Glutamatergic neuron (in vitro differentiated cells): Measurements from ENCODE around the gene PTPRC. TPM values are rescaled to one million over a fixed set of nuclear protein-coding genes. Genes with fewer than 3 reads are reported as not detected.

Experiments used
- DNase-seq: peaks from one replicate; pipeline ENCODE4 v3.0.0; 2022
- H3K27ac Mint-ChIP-seq: one replicate; pipeline ENCODE4 v1.8.0; 2020; ENCODE audit warnings: mild to moderate bottlenecking, mixed read lengths, inconsistent platforms; ENCODE audit not compliant: unreplicated experiment
- H3K27me3 Mint-ChIP-seq: one replicate; pipeline ENCODE4 v1.8.0; 2020; ENCODE audit warnings: mild to moderate bottlenecking, moderate library complexity, mixed read lengths, inconsistent platforms; ENCODE audit not compliant: unreplicated experiment
- H3K36me3 Mint-ChIP-seq: one replicate; pipeline ENCODE4 v1.8.0; 2020; ENCODE audit warnings: mild to moderate bottlenecking, mixed read lengths, inconsistent platforms; ENCODE audit not compliant: unreplicated experiment
- H3K4me1 Mint-ChIP-seq: one replicate; pipeline ENCODE4 v1.8.0; 2020; ENCODE audit warnings: mild to moderate bottlenecking, low read depth, mixed read lengths, inconsistent platforms; ENCODE audit not compliant: unreplicated experiment
- H3K4me3 Mint-ChIP-seq: one replicate; pipeline ENCODE4 v1.8.0; 2020; ENCODE audit warnings: mild to moderate bottlenecking, mixed read lengths, inconsistent platforms; ENCODE audit not compliant: unreplicated experiment
- H3K9me3 Mint-ChIP-seq: one replicate; pipeline ENCODE4 v1.8.0; 2020; ENCODE audit warnings: mild to moderate bottlenecking, moderate library complexity, mixed read lengths, inconsistent platforms; ENCODE audit not compliant: unreplicated experiment
- CTCF ChIP-seq: fragments of 200-600 bp; sonication (generic); IDR thresholded peaks from one replicate; pipeline ENCODE4 v1.5.0; 2021; ENCODE audit not compliant: partially characterized antibody, unreplicated experiment
- total RNA-seq: library from RNA; stranded (reverse); fragmentation: NEBNext Ultra II Directional; extraction: Animal tissue kit (Norgen Biotek cat#: 25700); gene quantifications from one replicate; pipeline ENCODE4 v1.2.1, GENCODE V29; 2021; ENCODE audit not compliant: unreplicated experiment

PTPRC gene
- total RNA-seq, 1 donor from 2014 or later, result not detected

DNA sequence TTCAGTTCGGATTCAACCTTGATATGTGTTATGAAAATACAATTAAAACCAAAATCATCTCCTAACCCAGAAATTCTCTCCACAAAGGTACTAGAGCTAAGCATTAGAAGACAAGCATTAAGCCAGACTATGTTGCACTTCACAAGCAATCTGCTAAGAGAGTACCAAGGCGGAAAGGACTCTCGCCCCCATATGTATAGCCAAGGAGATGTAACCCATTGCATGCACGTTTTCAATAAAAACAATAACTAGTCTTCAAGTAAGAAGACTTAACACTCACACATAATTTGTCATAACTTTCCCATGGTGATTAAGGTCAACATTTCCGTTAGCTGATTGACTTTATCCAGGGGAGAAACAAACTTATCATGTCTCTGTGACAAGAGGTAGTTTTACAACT is 27.6 kb upstream of the PTPRC start:
- H3K4me1 Mint-ChIP-seq, result no peaks in the 10 kb centered on the region
- no peak overlapping the region for H3K4me3 Mint-ChIP-seq
- no peaks in the 10 kb centered on the region for H3K9me3 Mint-ChIP-seq
- H3K36me3 Mint-ChIP-seq, result no peaks in the 10 kb centered on the region
- peaks cover 1% of the 10 kb centered on the region for H3K27me3 Mint-ChIP-seq
- H3K27ac Mint-ChIP-seq, result no peak overlapping the region
- no peak for DNase-seq
- no peak for TF ChIP-seq CTCF

DNA sequence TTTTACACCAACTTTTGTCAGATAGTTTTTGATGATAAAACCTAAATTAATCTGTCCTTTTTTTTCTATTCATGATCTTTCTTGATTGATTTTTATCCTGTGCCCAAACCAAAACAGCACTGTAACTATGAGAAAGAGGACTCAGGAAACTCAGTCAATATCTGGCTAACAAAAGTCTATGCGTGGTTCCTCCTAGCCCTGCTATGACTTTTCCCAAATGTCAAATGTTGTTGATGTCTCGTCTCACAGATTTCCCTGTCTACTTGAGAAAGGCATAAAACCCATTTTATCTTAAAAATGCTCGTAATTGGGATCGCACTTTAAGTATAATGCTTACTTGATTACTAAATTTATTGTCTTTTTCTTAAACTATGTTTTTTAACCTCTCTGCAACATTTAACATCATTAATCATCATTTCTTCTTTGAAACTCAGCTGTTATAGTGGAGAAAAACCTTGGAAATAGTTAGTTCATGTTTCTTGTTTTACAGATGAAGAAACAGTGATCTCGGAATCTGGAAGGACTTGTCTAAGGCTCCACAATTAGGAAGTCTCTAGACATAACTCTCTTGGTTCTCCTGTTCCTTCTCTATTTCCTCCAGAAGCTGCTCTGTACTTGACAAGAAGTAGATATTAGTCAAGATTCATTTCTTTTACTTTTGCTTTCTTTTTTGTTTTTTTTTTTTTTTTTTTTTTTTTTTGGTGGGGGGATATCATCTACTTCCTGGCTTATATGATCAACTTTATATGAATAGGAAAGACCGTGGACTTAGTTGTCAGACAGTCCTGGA is 26.2 kb upstream of the PTPRC start:
- TF ChIP-seq CTCF, result no peak
- no peak for DNase-seq
- Mint-ChIP-seq H3K4me3 (no peak overlapping the region), H3K27ac (no peak overlapping the region), H3K4me1 (no peaks in the 10 kb centered on the region), H3K36me3 (no peaks in the 10 kb centered on the region), H3K27me3 (peaks cover 1% of the 10 kb centered on the region), H3K9me3 (no peaks in the 10 kb centered on the region)

- no peaks in the 10 kb centered on the region for H3K36me3 Mint-ChIP-seq
- no peaks in the 10 kb centered on the region for H3K9me3 Mint-ChIP-seq
- TF ChIP-seq CTCF, result no peak
- DNase-seq, result no peak
- H3K27me3 Mint-ChIP-seq, result peaks cover 1% of the 10 kb centered on the region
- H3K4me3 Mint-ChIP-seq, result no peak overlapping the region
- no peaks in the 10 kb centered on the region for H3K4me1 Mint-ChIP-seq
- no peak overlapping the region for H3K27ac Mint-ChIP-seq
These were observed 21.4 kb upstream of the PTPRC start for GRCh38 chr1:198617406-198617805.

GRCh38 chr1:198619375-198620140 is 19.3 kb upstream of the PTPRC start:
- no peak overlapping the region for H3K4me3 Mint-ChIP-seq
- H3K36me3 Mint-ChIP-seq, result no peaks in the 10 kb centered on the region
- H3K27me3 Mint-ChIP-seq, result no peaks in the 10 kb centered on the region
- no peaks in the 10 kb centered on the region for H3K4me1 Mint-ChIP-seq
- no peaks in the 10 kb centered on the region for H3K9me3 Mint-ChIP-seq
- no peak for DNase-seq
- no peak for TF ChIP-seq CTCF
- no peak overlapping the region for H3K27ac Mint-ChIP-seq

GRCh38 chr1:198620218-198620617 is 18.6 kb upstream of the PTPRC start:
- H3K36me3 Mint-ChIP-seq, result no peaks in the 10 kb centered on the region
- no peaks in the 10 kb centered on the region for H3K27me3 Mint-ChIP-seq
- TF ChIP-seq CTCF, result no peak
- H3K4me3 Mint-ChIP-seq, result no peak overlapping the region
- H3K9me3 Mint-ChIP-seq, result no peaks in the 10 kb centered on the region
- no peak overlapping the region for H3K27ac Mint-ChIP-seq
- H3K4me1 Mint-ChIP-seq, result no peaks in the 10 kb centered on the region
- DNase-seq, result no peak
